SK-N-SH (cell line): Measurements from ENCODE around the gene SATB1. TPM values are rescaled to one million over a fixed set of nuclear protein-coding genes. Genes with fewer than 3 reads are reported as not detected.

Experiments
- CTCF ChIA-PET: fragments of 300-600, 350-600 bp; formaldehyde crosslinking; extraction: SDS; loops from one replicate; lab custom pipeline; 2021; lab: Yijun Ruan, JAX
- POLR2A ChIA-PET: fragments of 350-600 bp; sonication (Branson Sonifier 250); formaldehyde crosslinking; extraction: SDS; loops from one replicate; lab custom pipeline; 2020; ENCODE audit warnings: antibody characterized with exemption, inconsistent platforms; lab: Yijun Ruan, JAX
- DNase-seq: peaks from one replicate; pipeline ENCODE4 v3.0.0; 2012
- H2AFZ ChIP-seq: fragments of 200-600 bp; sonication (generic); 2 replicates; pipeline ENCODE4 v1.8.1; 2016; ENCODE audit warnings: antibody characterized with exemption, mild to moderate bottlenecking, low read depth
- H3F3A ChIP-seq: fragments of 200-600 bp; sonication (generic); replicated peaks from 2 replicates; pipeline ENCODE3; 2016; ENCODE audit warnings: antibody characterized with exemption, mild to moderate bottlenecking; ENCODE audit not compliant: insufficient read depth
- H3K27ac ChIP-seq, 2 experiments: fragments of 200-500 bp in 1 of 2; fragments of 200-600 bp in 1 of 2; sonication (Bioruptor generic) in 1 of 2; sonication (generic), shearing (Covaris generic) in 1 of 2; 2 replicates each; pipeline versions ENCODE4 v1.5.1 to v1.6.1; 2014 to 2016; ENCODE audit warnings: low read depth in 2 of 2, inconsistent platforms in 1 of 2, low read length in 1 of 2, mild to moderate bottlenecking in 1 of 2, mixed read lengths in 1 of 2
- H3K27me3 ChIP-seq: fragments of 200-600 bp; sonication (generic), shearing (Covaris generic); 2 replicates; pipeline ENCODE4 v1.6.1; 2016; ENCODE audit warnings: mixed run types; ENCODE audit not compliant: insufficient read depth
- H3K36me3 ChIP-seq, 2 experiments: fragments of 200-500 bp in 1 of 2; fragments of 200-600 bp in 1 of 2; sonication (Bioruptor generic) in 1 of 2; sonication (generic) in 1 of 2; replicated peaks in 1 of 2; 2 replicates each; pipeline versions ENCODE3 to v1.5.1; 2014 to 2016; ENCODE audit warnings: low read length in 1 of 2, mild to moderate bottlenecking in 1 of 2; ENCODE audit not compliant: insufficient read depth in 2 of 2, control insufficient read depth in 1 of 2
- H3K4me1 ChIP-seq, 2 experiments: fragments of 200-500 bp in 1 of 2; fragments of 200-600 bp in 1 of 2; sonication (Bioruptor generic) in 1 of 2; sonication (generic), shearing (Covaris generic) in 1 of 2; 2 replicates each; pipeline versions ENCODE4 v1.5.1 to v1.6.1; 2014 to 2016; ENCODE audit warnings: low read depth in 1 of 2, low read length in 1 of 2, mixed run types in 1 of 2; ENCODE audit not compliant: insufficient read depth in 2 of 2, control insufficient read depth in 1 of 2
- H3K4me2 ChIP-seq: fragments of 200-600 bp; sonication (generic), shearing (Covaris generic); 2 replicates; pipeline ENCODE4 v1.6.1; 2017; ENCODE audit warnings: mixed run types
- H3K4me3 ChIP-seq, 2 experiments: fragments of 200-500 bp in 1 of 2; fragments of 200-600 bp in 1 of 2; sonication (Bioruptor generic) in 1 of 2; sonication (generic), shearing (Covaris generic) in 1 of 2; 2 replicates each; pipeline versions ENCODE4 v1.5.1 to v1.8.1; 2014 to 2016; ENCODE audit warnings: low read depth in 2 of 2, inconsistent platforms in 1 of 2, low read length in 1 of 2, mild to moderate bottlenecking in 1 of 2, mixed read lengths in 1 of 2, moderate library complexity in 1 of 2
- H3K79me2 ChIP-seq: fragments of 200-600 bp; sonication (generic); 2 replicates; pipeline ENCODE4 v1.8.1; 2017; ENCODE audit warnings: mild to moderate bottlenecking; ENCODE audit not compliant: insufficient read depth
- H3K9ac ChIP-seq: fragments of 200-600 bp; sonication (generic); 2 replicates; pipeline ENCODE4 v1.6.1; 2017; ENCODE audit warnings: mixed run types
- H3K9me2 ChIP-seq: fragments of 200-600 bp; sonication (generic); 2 replicates; pipeline ENCODE4 v1.6.1; 2017; ENCODE audit warnings: mixed run types
- H3K9me3 ChIP-seq: fragments of 200-600 bp; sonication (generic); 2 replicates; pipeline ENCODE4 v1.6.1; 2017; ENCODE audit warnings: mixed run types, mild to moderate bottlenecking, moderate library complexity
- H4K20me1 ChIP-seq: fragments of 200-600 bp; sonication (generic); 2 replicates; pipeline ENCODE4 v1.6.1; 2017; ENCODE audit warnings: mild to moderate bottlenecking, mixed run types; ENCODE audit not compliant: insufficient read depth
- EP300 ChIP-seq, 2 experiments: IDR thresholded peaks; 2 replicates each; pipeline versions ENCODE4 v1.4.0 to v1.6.1; 2012; ENCODE audit warnings: borderline replicate concordance in 1 of 2, low read depth in 1 of 2, low read length in 1 of 2
- NFIC ChIP-seq: IDR thresholded peaks from 2 replicates; pipeline ENCODE4 v1.4.0; 2012; ENCODE audit warnings: borderline replicate concordance
- PBX3 ChIP-seq: IDR thresholded peaks from 2 replicates; pipeline ENCODE4; 2012
- RFX5 ChIP-seq: IDR thresholded peaks from 2 replicates; pipeline ENCODE4 v1.6.1; 2012; ENCODE audit warnings: mild to moderate bottlenecking, improper control_type of control experiment, low read length
- TCF12 ChIP-seq: IDR thresholded peaks from 2 replicates; pipeline ENCODE4 v1.4.0; 2012
- TEAD4 ChIP-seq: IDR thresholded peaks from 2 replicates; pipeline ENCODE4 v1.4.0; 2012; ENCODE audit warnings: mild to moderate bottlenecking, borderline replicate concordance; ENCODE audit not compliant: insufficient read depth
- YY1 ChIP-seq: IDR thresholded peaks from 2 replicates; pipeline ENCODE4 v1.4.0; 2012; ENCODE audit warnings: low read depth, mild to moderate bottlenecking
- ZBTB33 ChIP-seq: IDR thresholded peaks from 2 replicates; pipeline ENCODE4 v1.4.0; 2012; ENCODE audit warnings: low read depth, borderline replicate concordance
- WGBS: methylation state at CpG from one replicate; pipeline ENCODE4 v1.1.6; 2017; ENCODE audit warnings: low lambda C conversion rate; 5-methylcytosine and 5-hydroxymethylcytosine counted together
- polyA plus RNA-seq, 3 experiments: library from polyadenylated mRNA; depleted of rRNA; stranded (reverse); fragments of >200 nt; gene quantifications; 2 replicates each; pipeline ENCODE4 v1.2.3, GENCODE V29; 2012
- TF ChIP-seq, protein P1 (sequence below): fragments of 150-350 bp; IDR thresholded peaks from 2 replicates; pipeline ENCODE4 v1.6.1; 2017; ENCODE audit warnings: antibody characterized with exemption, low read length, low read depth, borderline replicate concordance

Gene SATB1
- polyA plus RNA-seq, 1 of the 3 experiments (the other 2 are of a cell fraction): 8.5 TPM

DNA sequence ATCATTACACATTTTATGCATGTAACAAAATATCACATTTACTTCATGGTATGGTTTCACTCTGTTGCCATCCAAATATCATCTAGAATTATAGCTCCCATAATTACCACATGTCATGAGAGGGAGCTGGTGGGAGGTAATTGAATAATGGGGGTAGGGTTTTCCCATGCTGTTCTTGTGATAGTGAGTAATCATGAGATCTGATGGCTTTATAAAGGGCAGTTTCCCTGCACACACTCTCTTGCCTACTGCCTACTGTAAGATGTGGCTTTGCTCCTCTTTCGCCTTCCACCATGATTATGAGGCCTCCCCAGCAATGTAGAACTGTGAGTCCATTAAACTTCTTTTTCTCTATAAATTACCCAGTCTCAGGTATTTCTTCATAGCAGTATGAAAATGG, 123.4 kb downstream of the SATB1 start (continued):
- no peak for TF ChIP-seq PBX3

- H3K4me1 ChIP-seq: no peaks in the 10 kb centered on the region
- no peaks in the 10 kb centered on the region for H3F3A ChIP-seq
- no peaks in the 10 kb centered on the region for H3K36me3 ChIP-seq
- WGBS: 72% methylated on average over 3 of the region's 3 CpGs
- POLR2A ChIA-PET: no interaction called here
- no peak overlapping the region for H2AFZ ChIP-seq
- H3K9me2 ChIP-seq: no peaks in the 10 kb centered on the region
- H3K9ac ChIP-seq: no peak overlapping the region
- H3K9me3 ChIP-seq: no peaks in the 10 kb centered on the region
- no peaks in the 10 kb centered on the region for H3K79me2 ChIP-seq
- no peaks in the 10 kb centered on the region for H3K27me3 ChIP-seq
- H3K4me2 ChIP-seq: no peak overlapping the region
- DNase-seq: no peak
- no peaks in the 10 kb centered on the region for H4K20me1 ChIP-seq
- TF ChIP-seq EP300 (IDR thresholded peaks at IDR 0.05; ENCODE audit: borderline replicate concordance in 1 of 2, low read depth in 1 of 2, low read length in 1 of 2) (no peak), TCF12 (no peak), RFX5 (no peak), NFIC (no peak)
- TF ChIP-seq, protein P1, sequence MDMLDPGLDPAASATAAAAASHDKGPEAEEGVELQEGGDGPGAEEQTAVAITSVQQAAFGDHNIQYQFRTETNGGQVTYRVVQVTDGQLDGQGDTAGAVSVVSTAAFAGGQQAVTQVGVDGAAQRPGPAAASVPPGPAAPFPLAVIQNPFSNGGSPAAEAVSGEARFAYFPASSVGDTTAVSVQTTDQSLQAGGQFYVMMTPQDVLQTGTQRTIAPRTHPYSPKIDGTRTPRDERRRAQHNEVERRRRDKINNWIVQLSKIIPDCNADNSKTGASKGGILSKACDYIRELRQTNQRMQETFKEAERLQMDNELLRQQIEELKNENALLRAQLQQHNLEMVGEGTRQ: no peak
- H3K4me3 ChIP-seq: no peak overlapping the region
- H3K27ac ChIP-seq: no peak overlapping the region
- CTCF ChIA-PET: interaction anchor here (0.6 kb wide), 1 partner anchor 8 kb away, joined by 3 read pairs; no protein-coding TSS in a partner anchor
Measured at GRCh38 chr3:18300916-18301315, 124.2 kb downstream of the SATB1 start.

DNA sequence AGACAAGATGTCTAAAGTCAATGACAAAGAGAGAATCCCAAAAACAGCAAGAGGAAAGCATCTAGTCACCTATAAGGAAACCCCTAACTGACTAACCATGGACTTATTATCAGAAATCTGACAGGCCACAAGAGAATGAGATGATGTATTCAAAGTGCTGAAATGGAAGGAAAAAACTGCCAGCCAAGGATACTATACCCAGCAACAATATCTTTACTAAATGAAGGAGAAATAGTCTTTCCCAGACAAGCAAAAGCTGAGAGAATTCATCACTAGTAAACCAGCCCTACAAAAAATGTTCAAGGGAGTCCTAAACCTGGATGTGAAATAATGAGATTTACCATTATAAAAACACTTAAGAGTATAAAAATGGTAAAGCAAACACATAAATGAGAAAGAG, 128.0 kb downstream of the SATB1 start:
- TF ChIP-seq TEAD4 (no peak), TCF12 (no peak), YY1 (no peak), ZBTB33 (no peak), RFX5 (no peak)
- CTCF ChIA-PET: no interaction called here
- H3K9me3 ChIP-seq: no peaks in the 10 kb centered on the region
- H3K4me1 ChIP-seq: no peaks in the 10 kb centered on the region
- H3K9ac ChIP-seq: no peak overlapping the region
- H2AFZ ChIP-seq: no peak overlapping the region
- no peaks in the 10 kb centered on the region for H3K36me3 ChIP-seq
- POLR2A ChIA-PET: no interaction called here
- no peaks in the 10 kb centered on the region for H3F3A ChIP-seq
- H3K79me2 ChIP-seq: no peaks in the 10 kb centered on the region
- no peak for DNase-seq
- H3K27me3 ChIP-seq: no peaks in the 10 kb centered on the region
- no peak overlapping the region for H3K4me3 ChIP-seq
- H4K20me1 ChIP-seq: no peaks in the 10 kb centered on the region
- no peak overlapping the region for H3K27ac ChIP-seq
- H3K9me2 ChIP-seq: no peaks in the 10 kb centered on the region
- H3K4me2 ChIP-seq: no peak overlapping the region
